Pancreas (tissue), 10 donors: ENCODE data around the gene MORN5. TPM values are rescaled to one million over a fixed set of nuclear protein-coding genes. Genes with fewer than 3 reads are reported as not detected.

Experiments used
- ATAC-seq, 4 donors: fragments of 200-7000 bp; cut with Tn5 transposase; one replicate each; pipeline versions ENCODE4 v1.8.0 to v1.9.1; 2020; ENCODE audit warnings: mild to moderate bottlenecking in 4 of 4, moderate library complexity in 4 of 4
- DNase-seq, 6 donors: peaks; one replicate each; pipeline ENCODE4 v3.0.0-alpha.2; 2020
- FAIRE-seq: peaks from 2 replicates; lab custom pipeline; 2012; peaks lifted over from hg19 to GRCh38; lab: Jason Lieb, UNC
- H3K27ac ChIP-seq, 4 donors: fragments of 200-600 bp; sonication (generic); 1 replicate in 3 of 4; 2 replicates in 1 of 4; pipeline versions ENCODE4 v1.5.0 to v1.8.0; 2020
- H3K27me3 ChIP-seq, 4 donors: fragments of 200-600 bp; one replicate each; pipeline ENCODE4 v1.8.0; 2021
- H3K36me3 ChIP-seq, 3 donors: fragments of 200-600 bp; sonication (generic) in 1 of 3; one replicate each; pipeline versions ENCODE4 v1.5.0 to v1.8.0; 2020 to 2021
- H3K4me1 ChIP-seq, 3 donors: fragments of 200-600 bp; one replicate each; pipeline ENCODE4 v1.8.0; 2021
- H3K4me3 ChIP-seq, 4 donors: fragments of 200-600 bp; sonication (generic) in 2 of 4; one replicate each; pipeline versions ENCODE4 v1.5.0 to v1.8.0; 2020 to 2021
- H3K9me3 ChIP-seq, 4 donors: fragments of 200-600 bp; one replicate each; pipeline ENCODE4 v1.8.0; 2021
- WGBS, 2 donors: extraction: QIAGEN DNeasy Blood & Tissue Kit; methylation state at CpG; one replicate each; pipeline ENCODE4 v1.1.7; 2013; 5-methylcytosine and 5-hydroxymethylcytosine counted together
- intact Hi-C, 3 donors: fragments of 100-400 bp; cut with DNase I; formaldehyde crosslinking; loops; one replicate each; pipeline versions ENCODE4 v1.11.1 to v1.14.2; 2022
- polyA plus RNA-seq, 2 donors: library from polyadenylated mRNA; stranded (reverse); fragments of 200-250 nt; gene quantifications; one replicate each; pipeline ENCODE4 v1.2.3, GENCODE V29; 2013
- total RNA-seq, 6 donors: library from RNA; stranded (reverse); fragmentation: NEBNext Ultra II Directional in 4 of 6; extraction: Animal tissue kit (Norgen Biotek cat#: 25700) in 4 of 6; gene quantifications; one replicate each; pipeline versions ENCODE4 v1.2.1 to v1.2.4, GENCODE V29; 2021 to 2023
- TF ChIP-seq, protein P1 (sequence below), 4 donors: fragments of 200-600 bp; sonication (generic) in 3 of 4; IDR thresholded peaks; one replicate each; pipeline versions ENCODE4 v1.5.0 to v1.8.0; 2021; ENCODE audit warnings: antibody characterized with exemption in 4 of 4
- donor health status: healthy with polysubstance abuse.
- donor health status: DM: no; HTN: no; CAD: no; lungs with moderate emphysema.
- donor health status: DM: no; HTN: no; CAD: no.
- donor health status: control.
- donor health status: control.
- donor health status: Bipolar disorder and iron deficiency.
- donor health status: DM: yes; HTN: yes; CAD: no.
- donor health status: DM: no; HTN: no; CAD: no.
- donor health status: DM: no; HTN: no; CAD: no.
- donor health status: DM: yes; HTN: yes; CAD: no.

The MORN5 gene
- total and polyA plus RNA-seq, 8 donors = 0.45 to 0.79 (median 0.71) TPM; not detected in 5

DNA sequence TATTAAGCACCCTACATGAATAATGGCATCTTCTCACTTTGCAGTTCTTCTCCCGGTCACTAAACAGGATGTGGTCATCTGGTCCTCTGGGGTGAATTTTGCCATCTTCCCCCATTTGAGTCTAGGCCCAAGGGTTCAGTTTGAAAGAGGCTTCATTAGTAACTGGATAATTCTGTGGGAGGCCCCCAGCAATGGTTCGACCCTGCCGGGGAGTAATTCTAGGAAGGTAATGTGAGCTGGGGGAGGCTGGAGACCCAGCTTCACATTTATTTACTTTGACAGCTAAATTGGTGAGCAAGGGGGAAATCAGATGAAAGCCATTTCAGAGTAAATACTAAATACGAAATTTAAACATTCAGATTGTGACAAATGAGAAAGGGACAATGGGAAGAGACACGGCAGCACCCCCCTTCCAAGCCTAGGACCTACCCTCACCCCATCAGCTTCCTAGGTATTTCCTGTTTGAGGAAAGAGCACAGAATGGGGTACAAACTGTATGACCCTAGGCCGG is 73.1 kb downstream of the MORN5 start:
- ATAC-seq (no peak), FAIRE-seq (no peak), DNase-seq (no peak)
- H3K4me1 ChIP-seq = peaks cover 0 to 4% (median 0%) of the 10 kb centered on the region in 3 donors
- H3K36me3 ChIP-seq = no peaks in the 10 kb centered on the region
- no peak overlapping the region for H3K27ac ChIP-seq
- H3K27me3 ChIP-seq = peaks cover 0 to 5% (median 2%) of the 10 kb centered on the region in 4 donors
- WGBS, 2 donors = 60 to 64% methylated on average over 6 of the region's 6 CpGs
- intact Hi-C loops = no loop called here
- H3K9me3 ChIP-seq = no peaks in the 10 kb centered on the region
- no peak overlapping the region for H3K4me3 ChIP-seq
- TF ChIP-seq, protein P1, sequence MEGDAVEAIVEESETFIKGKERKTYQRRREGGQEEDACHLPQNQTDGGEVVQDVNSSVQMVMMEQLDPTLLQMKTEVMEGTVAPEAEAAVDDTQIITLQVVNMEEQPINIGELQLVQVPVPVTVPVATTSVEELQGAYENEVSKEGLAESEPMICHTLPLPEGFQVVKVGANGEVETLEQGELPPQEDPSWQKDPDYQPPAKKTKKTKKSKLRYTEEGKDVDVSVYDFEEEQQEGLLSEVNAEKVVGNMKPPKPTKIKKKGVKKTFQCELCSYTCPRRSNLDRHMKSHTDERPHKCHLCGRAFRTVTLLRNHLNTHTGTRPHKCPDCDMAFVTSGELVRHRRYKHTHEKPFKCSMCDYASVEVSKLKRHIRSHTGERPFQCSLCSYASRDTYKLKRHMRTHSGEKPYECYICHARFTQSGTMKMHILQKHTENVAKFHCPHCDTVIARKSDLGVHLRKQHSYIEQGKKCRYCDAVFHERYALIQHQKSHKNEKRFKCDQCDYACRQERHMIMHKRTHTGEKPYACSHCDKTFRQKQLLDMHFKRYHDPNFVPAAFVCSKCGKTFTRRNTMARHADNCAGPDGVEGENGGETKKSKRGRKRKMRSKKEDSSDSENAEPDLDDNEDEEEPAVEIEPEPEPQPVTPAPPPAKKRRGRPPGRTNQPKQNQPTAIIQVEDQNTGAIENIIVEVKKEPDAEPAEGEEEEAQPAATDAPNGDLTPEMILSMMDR (IDR thresholded peaks at IDR 0.05) = no peak

DNA sequence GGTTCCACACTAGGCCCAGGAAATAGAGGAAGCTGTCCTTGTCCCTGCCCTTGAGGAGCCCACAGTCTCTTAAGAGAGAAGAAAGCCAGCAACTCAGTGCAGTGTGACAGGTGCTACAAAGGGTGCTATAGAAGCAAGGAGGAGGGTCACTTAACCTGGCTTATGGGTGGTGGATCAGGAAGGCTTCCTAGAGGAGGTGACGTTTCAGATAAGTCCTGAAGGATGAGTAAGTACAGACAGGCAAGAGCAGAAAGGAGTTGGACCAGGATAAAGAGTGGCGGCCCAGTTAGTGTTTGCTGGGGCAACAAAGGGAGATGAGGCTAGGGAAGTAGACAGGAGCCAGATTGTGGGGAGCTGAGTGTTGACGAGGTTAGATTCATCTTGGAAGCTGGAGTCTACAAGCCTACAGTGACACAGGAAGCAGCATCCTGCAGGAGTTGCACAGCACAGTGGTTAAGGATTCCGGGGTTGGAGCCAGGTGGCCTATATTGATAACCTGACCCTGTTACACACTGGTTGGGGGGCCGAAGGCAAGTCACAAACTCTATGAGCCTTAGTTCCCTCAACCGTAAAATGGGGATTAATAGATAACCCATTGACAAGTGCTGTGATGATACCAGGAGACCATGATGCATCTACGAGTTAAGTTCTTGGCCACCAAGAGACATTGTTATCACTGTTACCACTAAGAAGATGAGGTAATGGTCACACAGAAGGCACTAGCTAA is 74.5 kb downstream of the MORN5 start:
- no peaks in the 10 kb centered on the region for H3K4me1 ChIP-seq
- no peak for FAIRE-seq
- peaks cover 0 to 3% (median 2%) of the 10 kb centered on the region in 4 donors for H3K27me3 ChIP-seq
- no peaks in the 10 kb centered on the region for H3K9me3 ChIP-seq
- no peak for DNase-seq
- no peak overlapping the region for H3K27ac ChIP-seq
- no peak for ATAC-seq
- WGBS, 2 donors = 63 to 71% methylated on average over 7 of the region's 7 CpGs
- intact Hi-C loops = no loop called here
- TF ChIP-seq, protein P1 (IDR thresholded peaks at IDR 0.05) = no peak
- no peaks in the 10 kb centered on the region for H3K36me3 ChIP-seq
- no peak overlapping the region for H3K4me3 ChIP-seq

DNA sequence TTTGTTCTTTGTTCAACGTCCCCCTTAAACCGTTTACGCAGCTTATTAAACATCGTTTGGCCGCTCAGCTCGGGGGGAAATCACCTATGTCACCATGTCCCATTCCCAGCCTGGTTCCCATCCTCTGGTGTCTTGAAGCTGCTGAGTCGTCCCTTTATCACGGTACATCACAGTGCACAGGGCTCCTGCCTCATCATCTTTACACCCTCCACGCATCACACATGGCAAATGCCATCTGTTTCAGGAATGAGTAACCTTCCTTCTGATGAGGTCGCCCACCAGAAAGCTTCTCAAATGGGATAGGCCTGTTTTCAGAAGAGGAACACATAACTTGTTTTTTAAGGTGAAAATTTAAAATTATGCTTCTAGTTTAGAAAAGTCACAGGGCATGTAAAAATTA is 77.0 kb downstream of the MORN5 start:
- FAIRE-seq = no peak
- H3K4me1 ChIP-seq = no peaks in the 10 kb centered on the region
- no peak overlapping the region for H3K4me3 ChIP-seq
- H3K27me3 ChIP-seq = peaks cover 0 to 3% (median 0%) of the 10 kb centered on the region in 4 donors
- DNase-seq = no peak
- WGBS, 2 donors = 61 to 69% methylated on average over 10 of the region's 10 CpGs
- intact Hi-C loops = no loop called here
- H3K27ac ChIP-seq = no peak overlapping the region
- H3K9me3 ChIP-seq = no peaks in the 10 kb centered on the region
- no peak for ATAC-seq
- TF ChIP-seq, protein P1 (IDR thresholded peaks at IDR 0.05) = no peak
- peaks cover 0 to 6% (median 0%) of the 10 kb centered on the region in 3 donors for H3K36me3 ChIP-seq

DNA sequence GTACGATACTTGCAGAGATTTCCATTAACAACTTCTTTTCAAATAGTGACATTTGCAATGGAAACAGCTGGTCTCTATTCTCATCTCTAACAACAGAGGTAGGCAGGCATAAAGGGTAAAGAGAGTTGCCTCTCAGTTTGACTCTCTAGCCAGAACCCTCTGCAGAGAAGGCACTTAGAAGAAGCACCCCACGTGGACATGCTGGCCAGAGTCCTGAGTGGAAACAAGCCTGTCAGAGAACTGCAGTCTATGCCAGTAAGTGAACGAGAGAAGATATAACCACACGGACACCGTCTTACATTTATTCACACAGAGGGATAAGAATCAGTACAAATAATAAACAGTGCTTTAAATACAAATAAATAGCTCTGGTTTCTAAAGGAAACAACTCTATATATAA is 80.0 kb downstream of the MORN5 start:
- intact Hi-C loops = no loop called here
- Histone ChIP-seq H3K27me3 (no peaks in the 10 kb centered on the region), H3K27ac (no peak overlapping the region), H3K4me1 (no peaks in the 10 kb centered on the region), H3K4me3 (no peak overlapping the region), H3K9me3 (no peaks in the 10 kb centered on the region), H3K36me3 (peaks cover 0 to 25% (median 2%) of the 10 kb centered on the region in 3 donors)
- TF ChIP-seq, protein P1 (IDR thresholded peaks at IDR 0.05) = no peak
- FAIRE-seq (no peak), DNase-seq (no peak), ATAC-seq (no peak)
- 87 to 93% methylated on average over 5 of the region's 5 CpGs for WGBS, 2 donors

DNA sequence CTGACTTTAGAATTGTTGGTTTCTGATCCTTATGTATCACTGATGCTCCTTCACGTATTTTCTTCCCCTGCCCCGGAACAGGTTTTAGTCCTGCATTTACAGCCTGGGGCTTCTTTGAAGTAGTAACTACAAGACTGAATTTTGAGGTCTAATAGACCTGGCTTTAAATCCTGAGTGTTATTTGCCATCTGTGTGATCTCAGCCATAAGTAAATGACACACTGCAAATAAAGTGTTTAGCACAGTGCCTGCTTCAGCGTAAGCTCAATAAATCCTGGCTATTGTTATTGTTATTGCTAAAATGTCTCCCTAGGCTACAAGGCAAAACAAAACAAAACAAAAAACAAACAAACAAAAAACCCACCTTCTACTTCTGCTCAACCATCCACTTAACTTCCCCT is 84.6 kb downstream of the MORN5 start:
- peaks cover 0 to 48% (median 5%) of the 10 kb centered on the region in 3 donors for H3K36me3 ChIP-seq
- ATAC-seq (no peak), DNase-seq (no peak)

More for the DNA sequence above, 84.6 kb downstream of the MORN5 start:
- TF ChIP-seq, protein P1 (IDR thresholded peaks at IDR 0.05) = no peak
- no peak overlapping the region for H3K27ac ChIP-seq
- intact Hi-C loops = no loop called here
- H3K9me3 ChIP-seq = no peaks in the 10 kb centered on the region
- FAIRE-seq = no peak
- no peaks in the 10 kb centered on the region for H3K4me1 ChIP-seq
- 81 to 84% methylated on average over 3 of the region's 3 CpGs for WGBS, 2 donors
- H3K27me3 ChIP-seq = no peaks in the 10 kb centered on the region
- H3K4me3 ChIP-seq = no peak overlapping the region
